Astrocyte (in vitro differentiated cells and primary cell): ENCODE results near the gene SDK1. TPM values are rescaled to one million over a fixed set of nuclear protein-coding genes. Genes with fewer than 3 reads are reported as not detected.

Experiments
- DNase-seq: peaks from one replicate; pipeline ENCODE4 v3.0.0-alpha.2; 2010; ENCODE audit warnings: low read depth
- FAIRE-seq: peaks from 2 replicates; lab custom pipeline; 2011; peaks lifted over from hg19 to GRCh38; lab: Jason Lieb, UNC
- H2AFZ ChIP-seq: 2 replicates; pipeline ENCODE4 v1.6.0; 2012; ENCODE audit warnings: low read depth, low read length, inconsistent platforms
- H3K27ac ChIP-seq: 2 replicates; pipeline ENCODE4 v1.5.1; 2011; ENCODE audit warnings: low read depth, low read length, inconsistent platforms
- H3K27me3 ChIP-seq: 2 replicates; pipeline ENCODE4 v1.6.0; 2011; ENCODE audit warnings: low read length, inconsistent platforms; ENCODE audit not compliant: insufficient read depth
- H3K36me3 ChIP-seq: 2 replicates; pipeline ENCODE4 v1.5.1; 2011; ENCODE audit warnings: low read length, inconsistent platforms; ENCODE audit not compliant: insufficient read depth
- H3K4me1 ChIP-seq: 2 replicates; pipeline ENCODE4 v1.5.1; 2011; ENCODE audit warnings: low read length, inconsistent platforms; ENCODE audit not compliant: insufficient read depth
- H3K4me2 ChIP-seq: 2 replicates; pipeline ENCODE4 v1.6.0; 2012; ENCODE audit warnings: low read length, inconsistent platforms
- H3K4me3 ChIP-seq: 2 replicates; pipeline ENCODE4 v1.5.1; 2011; ENCODE audit warnings: low read depth, mild to moderate bottlenecking, low read length, inconsistent platforms; ENCODE audit not compliant: insufficient read depth
- H3K79me2 ChIP-seq: 2 replicates; pipeline ENCODE4 v1.6.0; 2012; ENCODE audit warnings: mild to moderate bottlenecking, low read length, inconsistent platforms; ENCODE audit not compliant: insufficient read depth
- H3K9ac ChIP-seq: 2 replicates; pipeline ENCODE4 v1.6.0; 2012; ENCODE audit warnings: mild to moderate bottlenecking, low read length, inconsistent platforms
- H3K9me3 ChIP-seq: 2 replicates; pipeline ENCODE4 v1.5.1; 2012; ENCODE audit warnings: low read depth, mild to moderate bottlenecking, low read length, inconsistent platforms; ENCODE audit not compliant: insufficient read depth
- H4K20me1 ChIP-seq: 2 replicates; pipeline ENCODE4 v1.6.0; 2012; ENCODE audit warnings: low read length, inconsistent platforms; ENCODE audit not compliant: insufficient read depth
- H3K27ac Mint-ChIP-seq: one replicate; pipeline ENCODE4 v1.8.0; 2021; ENCODE audit warnings: mild to moderate bottlenecking, mixed read lengths; ENCODE audit not compliant: unreplicated experiment
- H3K27me3 Mint-ChIP-seq: one replicate; pipeline ENCODE4 v1.8.0; 2021; ENCODE audit warnings: low read depth, mixed read lengths; ENCODE audit not compliant: unreplicated experiment
- H3K36me3 Mint-ChIP-seq: one replicate; pipeline ENCODE4 v1.8.0; 2021; ENCODE audit warnings: low read depth, mixed read lengths; ENCODE audit not compliant: unreplicated experiment
- H3K4me1 Mint-ChIP-seq: one replicate; pipeline ENCODE4 v1.8.0; 2021; ENCODE audit warnings: low read depth, mixed read lengths; ENCODE audit not compliant: unreplicated experiment
- H3K4me3 Mint-ChIP-seq: one replicate; pipeline ENCODE4 v1.8.0; 2021; ENCODE audit warnings: mild to moderate bottlenecking, moderate library complexity, mixed read lengths; ENCODE audit not compliant: unreplicated experiment
- H3K9me3 Mint-ChIP-seq: one replicate; pipeline ENCODE4 v1.8.0; 2021; ENCODE audit warnings: mild to moderate bottlenecking, mixed read lengths; ENCODE audit not compliant: unreplicated experiment
- CTCF ChIP-seq: IDR thresholded peaks from 2 replicates; pipeline ENCODE4 v1.5.1; 2011; ENCODE audit warnings: low read depth, mild to moderate bottlenecking, inconsistent platforms, low read length, moderate library complexity; ENCODE audit not compliant: insufficient read depth
- EZH2 ChIP-seq: IDR thresholded peaks from 2 replicates; pipeline ENCODE4 v1.6.1; 2012; ENCODE audit warnings: mild to moderate bottlenecking, low read length, inconsistent platforms; ENCODE audit not compliant: insufficient read depth
- total RNA-seq: library from RNA; stranded (reverse); gene quantifications from 2 replicates; pipeline ENCODE4 v1.2.1, GENCODE V29; 2021

The SDK1 gene
- total RNA-seq, 1 donor from 2014 or later = 4.2 TPM

- no peaks in the 10 kb centered on the region for H3K27me3 ChIP-seq
- peaks cover 8% of the 10 kb centered on the region for H3K36me3 Mint-ChIP-seq
- H3K9me3 Mint-ChIP-seq = peaks cover 16% of the 10 kb centered on the region
- peaks cover 2% of the 10 kb centered on the region for H3K9me3 ChIP-seq
- TF ChIP-seq EZH2 = no peak
- no peak for TF ChIP-seq CTCF
- no peak overlapping the region for H2AFZ ChIP-seq
- no peaks in the 10 kb centered on the region for H4K20me1 ChIP-seq
- no peak overlapping the region for H3K4me2 ChIP-seq
- no peak overlapping the region for H3K4me3 ChIP-seq
- no peaks in the 10 kb centered on the region for H3K27me3 Mint-ChIP-seq
- H3K4me1 Mint-ChIP-seq = peaks cover 15% of the 10 kb centered on the region
- no peaks in the 10 kb centered on the region for H3K79me2 ChIP-seq
- no peak overlapping the region for H3K27ac Mint-ChIP-seq
- no peak overlapping the region for H3K4me3 Mint-ChIP-seq
- no peak overlapping the region for H3K9ac ChIP-seq
- H3K27ac ChIP-seq = no peak overlapping the region
- no peaks in the 10 kb centered on the region for H3K36me3 ChIP-seq
- no peaks in the 10 kb centered on the region for H3K4me1 ChIP-seq
- DNase-seq (no peak), FAIRE-seq (no peak)
These were observed 941.7 kb downstream of the SDK1 start for GRCh38 chr7:4242706-4243105.

- Histone ChIP-seq H3K9me3 (peaks cover 2% of the 10 kb centered on the region), H2AFZ (no peak overlapping the region), H3K9ac (no peak overlapping the region), H3K27me3 (no peaks in the 10 kb centered on the region), H3K4me2 (no peak overlapping the region), H3K36me3 (no peaks in the 10 kb centered on the region), H3K27ac (no peak overlapping the region), H3K4me1 (no peaks in the 10 kb centered on the region), H4K20me1 (no peaks in the 10 kb centered on the region), H3K4me3 (no peak overlapping the region), H3K79me2 (no peaks in the 10 kb centered on the region)
- Mint-ChIP-seq H3K9me3 (peaks cover 18% of the 10 kb centered on the region), H3K36me3 (peaks cover 8% of the 10 kb centered on the region), H3K27ac (no peak overlapping the region), H3K4me3 (no peak overlapping the region), H3K27me3 (no peaks in the 10 kb centered on the region), H3K4me1 (peaks cover 15% of the 10 kb centered on the region)
- FAIRE-seq = no peak
- TF ChIP-seq CTCF = no peak
- TF ChIP-seq EZH2 = no peak
- no peak for DNase-seq
These were observed 943.0 kb downstream of the SDK1 start for GRCh38 chr7:4244041-4244440.

GRCh38 chr7:4244635-4245034 is 943.6 kb downstream of the SDK1 start:
- Histone ChIP-seq H3K4me3 (no peak overlapping the region), H4K20me1 (no peaks in the 10 kb centered on the region), H3K4me2 (no peak overlapping the region), H3K36me3 (no peaks in the 10 kb centered on the region), H2AFZ (no peak overlapping the region), H3K4me1 (no peaks in the 10 kb centered on the region), H3K27ac (no peak overlapping the region), H3K9ac (no peak overlapping the region), H3K9me3 (peaks cover 2% of the 10 kb centered on the region), H3K79me2 (no peaks in the 10 kb centered on the region), H3K27me3 (no peaks in the 10 kb centered on the region)
- H3K27ac Mint-ChIP-seq = no peak overlapping the region
- H3K4me1 Mint-ChIP-seq = peaks cover 15% of the 10 kb centered on the region
- H3K36me3 Mint-ChIP-seq = peaks cover 8% of the 10 kb centered on the region
- TF ChIP-seq EZH2 (no peak), CTCF (no peak)
- H3K27me3 Mint-ChIP-seq = peaks cover 2% of the 10 kb centered on the region
- H3K9me3 Mint-ChIP-seq = peaks cover 18% of the 10 kb centered on the region
- H3K4me3 Mint-ChIP-seq = no peak overlapping the region
- no peak for DNase-seq
- FAIRE-seq = no peak
